CD8-positive, alpha-beta memory T cell (primary cell): Measurements from ENCODE around the gene PROX2. TPM values are rescaled to one million over a fixed set of nuclear protein-coding genes. Genes with fewer than 3 reads are reported as not detected.

Experiments
- CTCF ChIA-PET: fragments of 350-600 bp; sonication (Branson Sonifier 250); formaldehyde crosslinking; loops from one replicate; lab custom pipeline; 2021; ENCODE audit warnings: antibody characterized with exemption; lab: Charles Lee
- POLR2A ChIA-PET: fragments of 350-600 bp; sonication (Branson Sonifier 250); formaldehyde crosslinking; loops from one replicate; lab custom pipeline; 2021; ENCODE audit warnings: antibody characterized with exemption; lab: Charles Lee
- DNase-seq, 5 donors: peaks; one replicate each; pipeline versions ENCODE4 v3.0.0 to v3.0.0-alpha.2; 2020 to 2022; ENCODE audit warnings: mixed read lengths in 1 of 5
- H3K27ac ChIP-seq: one replicate; pipeline ENCODE4 v1.7.0; 2013; ENCODE audit warnings: low read depth, mild to moderate bottlenecking, low read length, moderate library complexity
- H3K27me3 ChIP-seq: 2 replicates; pipeline ENCODE4 v1.7.0; 2013; ENCODE audit warnings: low read length, mild to moderate bottlenecking; ENCODE audit not compliant: insufficient read depth, poor library complexity, severe bottlenecking
- H3K36me3 ChIP-seq: 2 replicates; pipeline ENCODE4 v1.7.0; 2013; ENCODE audit warnings: mild to moderate bottlenecking, low read length, moderate library complexity; ENCODE audit not compliant: insufficient read depth
- H3K4me1 ChIP-seq: 2 replicates; pipeline ENCODE4 v1.7.0; 2013; ENCODE audit warnings: mild to moderate bottlenecking, low read length, moderate library complexity; ENCODE audit not compliant: insufficient read depth
- H3K4me3 ChIP-seq: 2 replicates; pipeline ENCODE4 v1.7.0; 2013; ENCODE audit warnings: mild to moderate bottlenecking, low read length
- H3K9me3 ChIP-seq: 2 replicates; pipeline ENCODE4 v1.7.0; 2013; ENCODE audit warnings: mild to moderate bottlenecking, low read length
- H3K27ac Mint-ChIP-seq, 8 donors: one replicate each; pipeline ENCODE4 v1.8.0; 2020 to 2021; ENCODE audit warnings: mixed read lengths in 8 of 8, mild to moderate bottlenecking in 6 of 8, inconsistent platforms in 3 of 8, moderate library complexity in 3 of 8
- H3K27me3 Mint-ChIP-seq, 2 donors: one replicate each; pipeline ENCODE4 v1.8.0; 2020 to 2021; ENCODE audit warnings: mixed read lengths in 2 of 2, mild to moderate bottlenecking in 1 of 2, moderate library complexity in 1 of 2
- H3K36me3 Mint-ChIP-seq, 3 donors: one replicate each; pipeline ENCODE4 v1.8.0; 2020 to 2021; ENCODE audit warnings: mixed read lengths in 3 of 3, inconsistent platforms in 1 of 3, mild to moderate bottlenecking in 1 of 3
- H3K4me1 Mint-ChIP-seq, 3 donors: one replicate each; pipeline ENCODE4 v1.8.0; 2020 to 2021; ENCODE audit warnings: mixed read lengths in 3 of 3, inconsistent platforms in 1 of 3, mild to moderate bottlenecking in 1 of 3
- H3K4me3 Mint-ChIP-seq, 7 donors: one replicate each; pipeline ENCODE4 v1.8.0; 2020 to 2021; ENCODE audit warnings: mixed read lengths in 7 of 7, mild to moderate bottlenecking in 6 of 7, moderate library complexity in 4 of 7, inconsistent platforms in 2 of 7
- H3K9me3 Mint-ChIP-seq, 5 donors: one replicate each; pipeline ENCODE4 v1.8.0; 2020 to 2022; ENCODE audit warnings: mixed read lengths in 5 of 5, mild to moderate bottlenecking in 3 of 5, moderate library complexity in 2 of 5, inconsistent platforms in 1 of 5
- polyA plus RNA-seq: library from polyadenylated mRNA; unstranded; fragments of 300-500 nt; fragmentation: Illumina TruSeq; gene quantifications from one replicate; pipeline ENCODE4 v1.2.3, GENCODE V29; 2021
- total RNA-seq, 2 experiments: library from RNA; stranded (reverse); gene quantifications; one replicate each; pipeline ENCODE4 v1.2.3, GENCODE V29; 2021

The PROX2 gene, protein sequence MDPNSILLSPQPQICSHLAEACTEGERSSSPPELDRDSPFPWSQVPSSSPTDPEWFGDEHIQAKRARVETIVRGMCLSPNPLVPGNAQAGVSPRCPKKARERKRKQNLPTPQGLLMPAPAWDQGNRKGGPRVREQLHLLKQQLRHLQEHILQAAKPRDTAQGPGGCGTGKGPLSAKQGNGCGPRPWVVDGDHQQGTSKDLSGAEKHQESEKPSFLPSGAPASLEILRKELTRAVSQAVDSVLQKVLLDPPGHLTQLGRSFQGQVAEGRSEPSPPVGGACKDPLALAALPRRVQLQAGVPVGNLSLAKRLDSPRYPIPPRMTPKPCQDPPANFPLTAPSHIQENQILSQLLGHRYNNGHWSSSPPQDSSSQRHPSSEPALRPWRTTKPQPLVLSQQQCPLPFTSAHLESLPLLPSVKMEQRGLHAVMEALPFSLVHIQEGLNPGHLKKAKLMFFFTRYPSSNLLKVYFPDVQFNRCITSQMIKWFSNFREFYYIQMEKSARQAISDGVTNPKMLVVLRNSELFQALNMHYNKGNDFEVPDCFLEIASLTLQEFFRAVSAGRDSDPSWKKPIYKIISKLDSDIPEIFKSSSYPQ
- total RNA-seq (under 1 TPM; 0.24 to 0.33 TPM), polyA plus RNA-seq (not detected)

DNA sequence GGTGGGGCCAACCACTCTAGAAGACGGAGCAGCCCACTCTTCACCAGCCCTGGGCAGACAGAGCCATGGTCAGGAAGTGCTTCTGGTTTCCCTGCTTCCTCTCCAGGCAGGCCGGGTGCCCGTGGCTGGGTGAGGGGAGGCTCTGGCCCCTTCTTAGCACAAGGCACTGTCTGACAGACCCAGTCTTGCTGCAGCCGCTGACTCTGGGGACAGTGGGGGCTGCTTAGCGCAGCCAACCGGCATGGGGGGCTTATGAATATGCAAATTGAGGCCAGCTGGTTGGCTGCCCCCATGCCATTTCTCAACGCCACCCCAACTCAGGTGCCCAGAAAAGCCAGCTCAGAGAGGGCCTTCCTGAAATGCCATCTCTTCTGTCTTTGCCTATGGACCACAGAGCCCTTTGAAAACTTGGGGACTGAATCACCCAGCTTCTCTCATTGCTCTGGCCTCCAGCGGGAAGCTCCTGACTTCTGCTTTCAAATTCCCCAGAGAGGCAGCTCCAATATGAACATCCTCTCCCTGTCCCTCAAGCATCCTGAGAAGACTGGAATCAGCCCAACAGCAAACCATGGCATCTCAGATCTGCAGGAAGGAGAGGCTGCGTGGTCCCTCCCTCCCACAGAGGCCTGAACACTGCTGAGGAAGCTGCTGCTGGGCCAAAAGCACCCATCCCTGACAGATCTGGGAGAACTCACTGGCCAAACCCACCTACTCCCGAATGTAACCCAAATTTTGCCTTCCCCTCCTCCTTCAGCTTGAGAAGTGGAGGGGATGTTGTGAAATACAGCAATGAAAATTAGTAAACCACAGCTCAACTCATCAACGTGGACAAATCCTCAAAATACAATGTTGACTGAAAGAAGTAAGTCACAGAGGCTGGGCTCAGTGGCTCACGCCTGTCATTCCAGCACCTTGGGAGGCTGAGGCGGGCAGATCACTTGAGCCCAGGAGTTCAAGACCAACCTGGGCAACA lies at the start of gene PROX2:
TSS of gene PROX2 (minus strand) at position 205 of the 973 bp plus-strand sequence. CDS start 12,311 bp downstream, outside the sequence.
- peaks cover 0 to 3% (median 0%) of the 10 kb centered on the region in 3 donors for H3K36me3 Mint-ChIP-seq
- Histone ChIP-seq H3K36me3 (no peaks in the 10 kb centered on the region), H3K9me3 (no peaks in the 10 kb centered on the region), H3K4me1 (peaks cover 22% of the 10 kb centered on the region), H3K4me3 (peak within 1 kb of the TSS; percentile 6), H3K27me3 (no peaks in the 10 kb centered on the region), H3K27ac (no peak within 1 kb of the TSS)
- H3K4me1 Mint-ChIP-seq = peaks cover 30 to 49% (median 43%) of the 10 kb centered on the region in 3 donors
- peak in 4 of 5 donors; percentile 8 to 52 (median 20) for DNase-seq
- H3K27ac Mint-ChIP-seq = peak within 1 kb of the TSS; percentile 34 to 94 (median 80)
- H3K27me3 Mint-ChIP-seq = peaks cover 0 to 1% of the 10 kb centered on the region in 2 donors
- POLR2A ChIA-PET = interaction anchor here (0.9 kb wide), 1 partner anchor 113 kb away, joined by 3 read pairs; the partner anchor contains the start of gene YLPM1
- peak within 1 kb of the TSS; percentile 35 to 71 (median 63) for H3K4me3 Mint-ChIP-seq
- no peaks in the 10 kb centered on the region for H3K9me3 Mint-ChIP-seq
- CTCF ChIA-PET = interaction anchor here (0.7 to 12.1 kb wide), 5 partner anchors 8 to 649 kb away, joined by 3 to 125 read pairs (median 4); no protein-coding TSS in a partner anchor

DNA sequence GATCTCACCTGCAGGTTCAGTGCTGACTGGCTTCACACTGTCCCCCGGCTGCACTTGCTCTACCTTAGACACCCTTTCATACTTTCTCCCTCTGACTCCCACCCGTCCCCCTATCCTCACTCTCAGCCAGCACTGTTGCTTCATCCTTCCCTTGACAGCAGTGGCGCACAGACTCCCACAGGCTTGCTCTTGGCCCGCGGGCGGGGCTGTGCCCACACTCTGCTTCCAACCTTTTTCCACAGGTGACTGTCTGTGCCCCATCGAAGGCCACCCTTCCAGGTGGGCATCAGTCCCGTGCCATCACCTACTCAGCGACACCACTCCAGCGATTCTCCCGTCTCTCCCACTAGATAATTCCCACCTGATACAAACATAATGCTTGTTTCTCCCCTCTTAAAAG lies 48.1 kb upstream of the PROX2 start:
- Histone ChIP-seq H3K36me3 (no peaks in the 10 kb centered on the region), H3K4me3 (no peak overlapping the region), H3K27me3 (no peaks in the 10 kb centered on the region), H3K27ac (no peak overlapping the region), H3K9me3 (no peaks in the 10 kb centered on the region), H3K4me1 (peaks cover 5% of the 10 kb centered on the region)
- CTCF ChIA-PET = interaction anchor here (2.7 to 3.1 kb wide), 2 partner anchors 64 to 165 kb away, joined by 8 to 13 read pairs; no protein-coding TSS in a partner anchor
- Mint-ChIP-seq H3K9me3 (peaks cover 0 to 3% (median 0%) of the 10 kb centered on the region in 5 donors), H3K36me3 (peaks cover 0 to 5% (median 0%) of the 10 kb centered on the region in 3 donors), H3K4me3 (peak overlapping the region in 2 of 7 donors; percentile 4 to 37), H3K27me3 (peaks cover 4 to 20% of the 10 kb centered on the region in 2 donors), H3K27ac (no peak overlapping the region), H3K4me1 (peaks cover 0 to 13% (median 1%) of the 10 kb centered on the region in 3 donors)
- DNase-seq = no peak
- POLR2A ChIA-PET = no interaction called here

GRCh38 chr14:74922752-74923401 lies 46.9 kb upstream of the PROX2 start, which contains the start of gene RPS6KL1:
Gene RPS6KL1 (minus strand): TSS chr14:74923260. CDS start chr14:74921541, 1,719 bp downstream.
- peaks cover 4 to 20% of the 10 kb centered on the region in 2 donors for H3K27me3 Mint-ChIP-seq
- peak within 1 kb of the TSS in 6 of 7 donors; percentile 37 to 76 (median 58) for H3K4me3 Mint-ChIP-seq
- H3K4me1 Mint-ChIP-seq = peaks cover 0 to 13% (median 1%) of the 10 kb centered on the region in 3 donors
- H3K27ac Mint-ChIP-seq = peak within 1 kb of the TSS in 1 of 8 donors; percentile 32
- Histone ChIP-seq H3K4me3 (no peak within 1 kb of the TSS), H3K27ac (no peak within 1 kb of the TSS), H3K4me1 (peaks cover 5% of the 10 kb centered on the region), H3K36me3 (no peaks in the 10 kb centered on the region), H3K9me3 (no peaks in the 10 kb centered on the region), H3K27me3 (no peaks in the 10 kb centered on the region)
- peaks cover 0 to 5% (median 0%) of the 10 kb centered on the region in 3 donors for H3K36me3 Mint-ChIP-seq
- CTCF ChIA-PET = interaction anchor here (1.1 to 3.1 kb wide), 6 partner anchors 9 to 166 kb away, joined by 3 to 13 read pairs (median 8); no protein-coding TSS in a partner anchor
- H3K9me3 Mint-ChIP-seq = peaks cover 0 to 3% (median 0%) of the 10 kb centered on the region in 5 donors
- POLR2A ChIA-PET = no interaction called here
- DNase-seq = peak; percentile 29 to 74 (median 47)

DNA sequence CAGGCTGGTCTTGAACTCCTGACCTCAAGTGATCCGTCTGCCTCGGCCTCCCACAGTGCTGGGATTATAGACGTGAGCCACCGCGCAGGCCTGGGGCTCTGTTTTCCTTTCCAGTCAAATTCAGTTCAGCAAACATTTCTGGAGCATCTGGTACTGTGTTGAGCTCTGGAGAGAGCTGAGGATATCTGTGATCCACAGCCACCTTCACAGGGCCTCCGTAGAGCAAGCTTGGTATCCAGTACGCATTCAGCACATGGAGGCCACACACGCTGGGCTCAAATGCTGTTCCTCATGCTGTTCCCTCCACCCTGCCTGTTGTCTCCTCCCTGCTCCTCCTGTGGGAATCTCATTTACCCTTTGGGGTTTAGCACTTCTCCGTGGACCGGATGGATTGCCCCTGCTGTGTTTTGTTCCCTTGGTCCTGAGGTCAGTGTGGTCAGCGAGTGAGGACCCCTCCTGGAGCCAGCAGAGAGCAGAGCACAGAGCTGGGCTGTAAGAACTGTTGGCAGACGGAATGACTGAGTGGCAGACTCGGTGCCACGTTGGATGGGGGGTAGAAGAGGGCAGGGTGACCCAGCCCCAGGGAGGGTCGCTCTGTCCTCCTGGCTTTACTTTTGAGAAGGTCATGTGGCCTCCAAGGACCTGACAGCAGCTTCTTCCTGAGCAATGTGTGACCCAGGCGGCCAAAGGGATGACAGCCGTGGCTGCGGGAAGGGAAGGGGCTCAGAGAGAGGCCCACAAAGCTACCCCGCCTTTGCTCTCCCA lies 46.2 kb upstream of the PROX2 start:
- Histone ChIP-seq H3K4me3 (no peak overlapping the region), H3K9me3 (no peaks in the 10 kb centered on the region), H3K27me3 (no peaks in the 10 kb centered on the region), H3K36me3 (no peaks in the 10 kb centered on the region), H3K4me1 (peaks cover 5% of the 10 kb centered on the region), H3K27ac (no peak overlapping the region)
- ChIA-PET POLR2A (interaction anchor here (0.6 kb wide), 1 partner anchor 201 kb away, joined by 3 read pairs; no protein-coding TSS in a partner anchor), CTCF (interaction anchor here (1.1 to 3.1 kb wide), 6 partner anchors 9 to 167 kb away, joined by 3 to 13 read pairs (median 8); no protein-coding TSS in a partner anchor)
- Mint-ChIP-seq H3K9me3 (peaks cover 0 to 3% (median 0%) of the 10 kb centered on the region in 5 donors), H3K36me3 (peaks cover 0 to 5% (median 0%) of the 10 kb centered on the region in 3 donors), H3K27ac (peak overlapping the region in 1 of 8 donors; percentile 32), H3K4me3 (peak overlapping the region in 5 of 7 donors; percentile 48 to 76 (median 56)), H3K4me1 (peaks cover 0 to 13% (median 1%) of the 10 kb centered on the region in 3 donors), H3K27me3 (peaks cover 4 to 20% of the 10 kb centered on the region in 2 donors)
- DNase-seq = no peak

DNA sequence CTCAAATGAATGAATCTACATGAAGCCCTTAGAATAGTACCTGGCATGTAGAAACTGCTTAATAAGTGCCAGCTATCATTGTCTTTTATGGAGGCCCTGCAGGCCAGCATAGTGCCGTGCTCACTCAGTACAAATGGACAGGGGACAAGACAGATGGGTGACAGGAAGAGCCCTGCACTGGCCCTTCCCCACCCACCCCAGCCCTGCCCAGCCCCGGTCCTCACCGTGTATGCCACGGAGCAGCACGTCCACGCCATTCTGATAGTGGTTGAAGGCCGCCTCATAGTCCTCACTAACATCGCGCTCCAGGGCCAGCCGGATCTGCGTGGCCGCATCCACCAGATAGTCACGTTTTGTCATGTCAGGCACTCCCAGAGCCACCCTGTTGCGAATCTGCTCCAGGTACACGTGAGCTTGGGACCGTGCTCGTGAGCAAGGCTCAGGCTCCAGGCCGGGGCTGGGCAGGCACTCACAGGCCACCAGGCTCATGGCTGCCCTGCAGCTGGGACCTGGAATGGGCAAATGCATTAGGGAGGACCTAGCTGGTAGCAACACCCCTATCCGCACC lies 45.2 kb upstream of the PROX2 start:
- no peak overlapping the region for H3K4me3 ChIP-seq
- H3K27me3 Mint-ChIP-seq = peaks cover 4 to 20% of the 10 kb centered on the region in 2 donors
- H3K4me1 ChIP-seq = peaks cover 5% of the 10 kb centered on the region
- no peak overlapping the region for H3K4me3 Mint-ChIP-seq
- peaks cover 0 to 13% (median 1%) of the 10 kb centered on the region in 3 donors for H3K4me1 Mint-ChIP-seq
- CTCF ChIA-PET = interaction anchor here (1.0 to 3.1 kb wide), 5 partner anchors 10 to 168 kb away, joined by 3 to 13 read pairs (median 8); no protein-coding TSS in a partner anchor
- no peaks in the 10 kb centered on the region for H3K27me3 ChIP-seq
- H3K36me3 Mint-ChIP-seq = peaks cover 0 to 5% (median 0%) of the 10 kb centered on the region in 3 donors
- no peaks in the 10 kb centered on the region for H3K36me3 ChIP-seq
- no peak overlapping the region for H3K27ac Mint-ChIP-seq
- DNase-seq = no peak
- H3K9me3 ChIP-seq = no peaks in the 10 kb centered on the region
- H3K9me3 Mint-ChIP-seq = peaks cover 0 to 3% (median 0%) of the 10 kb centered on the region in 5 donors
- no peak overlapping the region for H3K27ac ChIP-seq
- POLR2A ChIA-PET = interaction anchor here (0.6 kb wide), 1 partner anchor 202 kb away, joined by 3 read pairs; no protein-coding TSS in a partner anchor

GRCh38 chr14:74920281-74920680 lies 44.3 kb upstream of the PROX2 start:
- ChIA-PET CTCF (interaction anchor here (1.0 kb wide), 1 partner anchor 168 kb away, joined by 3 read pairs; no protein-coding TSS in a partner anchor), POLR2A (no interaction called here)
- peaks cover 4 to 19% of the 10 kb centered on the region in 2 donors for H3K27me3 Mint-ChIP-seq
- no peak overlapping the region for H3K27ac Mint-ChIP-seq
- no peaks in the 10 kb centered on the region for H3K9me3 ChIP-seq
- H3K36me3 Mint-ChIP-seq = peaks cover 0 to 5% (median 0%) of the 10 kb centered on the region in 3 donors
- H3K27me3 ChIP-seq = no peaks in the 10 kb centered on the region
- H3K27ac ChIP-seq = no peak overlapping the region
- no peak for DNase-seq
- peaks cover 0 to 13% (median 1%) of the 10 kb centered on the region in 3 donors for H3K4me1 Mint-ChIP-seq
- H3K4me3 Mint-ChIP-seq = no peak overlapping the region
- no peak overlapping the region for H3K4me3 ChIP-seq
- peaks cover 5% of the 10 kb centered on the region for H3K4me1 ChIP-seq
- H3K36me3 ChIP-seq = no peaks in the 10 kb centered on the region
- no peaks in the 10 kb centered on the region for H3K9me3 Mint-ChIP-seq
